Smooth muscle cell (in vitro differentiated cells): Measurements from ENCODE around the gene ANKIB1. TPM values are rescaled to one million over a fixed set of nuclear protein-coding genes. Genes with fewer than 3 reads are reported as not detected.

Experiments used
- DNase-seq: peaks from one replicate; lab custom pipeline; 2025; ENCODE audit not compliant: unreplicated experiment; lab: John Stamatoyannopoulos, UW
- H2AFZ ChIP-seq: fragments of 200-600 bp; sonication (generic); 2 replicates; pipeline ENCODE4 v1.6.0; 2016; ENCODE audit warnings: antibody characterized with exemption, low read depth, mild to moderate bottlenecking
- H3F3A ChIP-seq: fragments of 200-600 bp; sonication (generic); 2 replicates; pipeline ENCODE4 v1.6.0; 2017; ENCODE audit warnings: antibody characterized with exemption, low read depth
- H3K27ac ChIP-seq: fragments of 200-600 bp; sonication (generic); 2 replicates; pipeline ENCODE4 v1.5.1; 2016; ENCODE audit warnings: low read depth, mild to moderate bottlenecking
- H3K27me3 ChIP-seq: fragments of 200-600 bp; sonication (generic); 2 replicates; pipeline ENCODE4 v1.6.1; 2016; ENCODE audit warnings: low read depth, mild to moderate bottlenecking
- H3K36me3 ChIP-seq: fragments of 200-600 bp; sonication (generic); 2 replicates; pipeline ENCODE4 v1.5.1; 2016; ENCODE audit warnings: low read depth
- H3K4me1 ChIP-seq: fragments of 200-600 bp; sonication (generic); 2 replicates; pipeline ENCODE4 v1.5.1; 2016; ENCODE audit warnings: low read depth
- H3K4me2 ChIP-seq: fragments of 200-600 bp; sonication (generic); 2 replicates; pipeline ENCODE4 v1.6.0; 2016; ENCODE audit warnings: mild to moderate bottlenecking
- H3K4me3 ChIP-seq: fragments of 200-600 bp; sonication (generic); 2 replicates; pipeline ENCODE4 v1.5.1; 2016; ENCODE audit warnings: mild to moderate bottlenecking
- H3K79me2 ChIP-seq: fragments of 200-600 bp; sonication (generic); 2 replicates; pipeline ENCODE4 v1.6.0; 2016; ENCODE audit warnings: low read depth, mild to moderate bottlenecking
- H3K9ac ChIP-seq: fragments of 200-600 bp; sonication (generic); 2 replicates; pipeline ENCODE4 v1.6.0; 2016; ENCODE audit warnings: low read depth
- H3K9me3 ChIP-seq: fragments of 200-600 bp; sonication (generic); replicated peaks from 2 replicates; pipeline ENCODE4 v1.5.1; 2016; ENCODE audit warnings: low read depth
- H4K20me1 ChIP-seq: fragments of 200-600 bp; sonication (generic); 2 replicates; pipeline ENCODE4 v1.6.0; 2016; ENCODE audit warnings: low read depth
- whole genome bisulfite sequencing: methylation state at CpG from one replicate; pipeline ENCODE4 v1.1.7; 2016; ENCODE audit warnings: low lambda C conversion rate; 5-methylcytosine and 5-hydroxymethylcytosine counted together
- polyA plus RNA-seq: library from polyadenylated mRNA; unstranded; fragments of >200 nt; fragmentation: Nextera tagmentation; extraction: Ambion mirVana; gene quantifications from 2 replicates; pipeline ENCODE4 v1.2.1, GENCODE V29; 2016
- total RNA-seq: library from RNA; depleted of rRNA; stranded (reverse); fragments of >200 nt; gene quantifications from 2 replicates; pipeline ENCODE4 v1.2.3, GENCODE V29; 2014
- TF ChIP-seq, protein P1 (sequence below): fragments of 200-600 bp; sonication (generic); IDR thresholded peaks from 2 replicates; pipeline ENCODE4 v1.5.1; 2017; ENCODE audit warnings: borderline replicate concordance, mild to moderate bottlenecking, antibody characterized with exemption; ENCODE audit not compliant: insufficient read depth, poor library complexity, severe bottlenecking

ANKIB1 gene
- total and polyA plus RNA-seq, 2 experiments from 2014 or later, result 12.9 to 57.4 TPM

DNA sequence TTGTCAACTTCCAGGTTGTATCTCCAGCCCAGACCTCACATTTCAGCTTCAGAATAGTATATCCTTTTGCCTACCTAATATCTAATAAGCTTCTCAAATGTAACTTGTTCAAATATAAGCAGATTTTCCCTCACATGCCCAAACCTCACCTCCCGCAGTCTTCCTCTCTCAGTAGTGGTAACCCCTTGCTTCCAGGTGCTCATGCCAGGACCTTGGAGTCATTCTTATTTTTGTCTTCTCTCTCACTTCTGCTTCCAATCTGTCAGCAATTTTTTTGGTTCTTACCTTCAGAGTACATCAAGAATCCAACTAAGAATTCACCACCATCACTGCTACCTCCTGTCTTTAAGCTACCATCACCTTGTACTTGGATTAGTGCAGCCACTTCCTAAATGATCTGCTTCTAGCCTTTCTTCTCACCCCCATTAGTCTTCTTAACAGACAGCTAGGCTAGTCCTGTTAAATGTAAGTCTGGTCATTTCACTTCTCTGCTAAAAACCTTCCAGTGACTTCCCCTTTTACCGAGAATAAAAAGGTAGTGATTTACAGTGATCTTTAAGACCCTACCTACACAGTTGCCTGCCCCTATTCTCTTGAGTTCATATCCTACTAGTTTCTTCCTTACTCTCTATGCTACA is 14.0 kb downstream of the ANKIB1 start:
- no peak overlapping the region for H3K4me2 ChIP-seq
- no peaks in the 10 kb centered on the region for H3F3A ChIP-seq
- no peak for DNase-seq
- H3K79me2 ChIP-seq, result peaks cover 96% of the 10 kb centered on the region
- no peak overlapping the region for H3K4me3 ChIP-seq
- TF ChIP-seq, protein P1, sequence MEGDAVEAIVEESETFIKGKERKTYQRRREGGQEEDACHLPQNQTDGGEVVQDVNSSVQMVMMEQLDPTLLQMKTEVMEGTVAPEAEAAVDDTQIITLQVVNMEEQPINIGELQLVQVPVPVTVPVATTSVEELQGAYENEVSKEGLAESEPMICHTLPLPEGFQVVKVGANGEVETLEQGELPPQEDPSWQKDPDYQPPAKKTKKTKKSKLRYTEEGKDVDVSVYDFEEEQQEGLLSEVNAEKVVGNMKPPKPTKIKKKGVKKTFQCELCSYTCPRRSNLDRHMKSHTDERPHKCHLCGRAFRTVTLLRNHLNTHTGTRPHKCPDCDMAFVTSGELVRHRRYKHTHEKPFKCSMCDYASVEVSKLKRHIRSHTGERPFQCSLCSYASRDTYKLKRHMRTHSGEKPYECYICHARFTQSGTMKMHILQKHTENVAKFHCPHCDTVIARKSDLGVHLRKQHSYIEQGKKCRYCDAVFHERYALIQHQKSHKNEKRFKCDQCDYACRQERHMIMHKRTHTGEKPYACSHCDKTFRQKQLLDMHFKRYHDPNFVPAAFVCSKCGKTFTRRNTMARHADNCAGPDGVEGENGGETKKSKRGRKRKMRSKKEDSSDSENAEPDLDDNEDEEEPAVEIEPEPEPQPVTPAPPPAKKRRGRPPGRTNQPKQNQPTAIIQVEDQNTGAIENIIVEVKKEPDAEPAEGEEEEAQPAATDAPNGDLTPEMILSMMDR, result no peak
- H3K9me3 ChIP-seq, result no peaks in the 10 kb centered on the region
- H3K9ac ChIP-seq, result peak overlapping the region; percentile 4
- peak overlapping the region; percentile 80 for H3K27ac ChIP-seq
- 93% methylated on average over 2 of the region's 2 CpGs for WGBS
- H3K36me3 ChIP-seq, result no peaks in the 10 kb centered on the region
- no peaks in the 10 kb centered on the region for H3K27me3 ChIP-seq
- H2AFZ ChIP-seq, result no peak overlapping the region
- peaks cover 89% of the 10 kb centered on the region for H4K20me1 ChIP-seq
- H3K4me1 ChIP-seq, result no peaks in the 10 kb centered on the region

DNA sequence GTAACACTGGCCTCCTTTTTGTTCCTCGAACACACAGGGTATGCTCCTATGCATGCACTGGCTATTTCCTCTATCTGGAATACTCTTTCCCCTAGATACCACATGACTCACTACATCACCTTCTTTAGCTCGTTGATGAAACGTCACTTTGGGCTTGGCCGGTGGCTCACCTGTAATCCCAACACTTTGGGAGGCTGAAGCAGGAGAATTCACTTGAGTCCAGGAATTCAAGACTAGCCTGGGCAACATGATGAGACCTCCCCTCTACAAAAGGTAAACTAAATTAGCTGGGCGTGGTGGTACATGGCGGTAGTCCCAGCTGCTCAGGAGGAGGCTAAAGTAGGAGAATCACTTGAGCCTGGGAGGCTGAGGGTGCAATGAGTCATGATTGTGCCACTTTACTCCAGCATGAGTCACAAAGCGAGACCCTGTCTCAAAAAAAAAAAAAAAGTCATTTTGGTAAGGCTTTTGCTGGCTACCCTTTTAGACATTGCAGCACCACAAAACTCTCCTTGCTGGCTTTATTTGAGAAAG is 14.5 kb downstream of the ANKIB1 start:
- H3F3A ChIP-seq, result no peaks in the 10 kb centered on the region
- peak overlapping the region; percentile 80 for H3K27ac ChIP-seq
- no peaks in the 10 kb centered on the region for H3K9me3 ChIP-seq
- peaks cover 96% of the 10 kb centered on the region for H3K79me2 ChIP-seq
- no peak overlapping the region for H3K4me2 ChIP-seq
- H3K9ac ChIP-seq, result peak overlapping the region; percentile 4
- WGBS, result 78% methylated on average over 7 of the region's 7 CpGs
- TF ChIP-seq, protein P1, result no peak
- H3K4me3 ChIP-seq, result no peak overlapping the region
- no peaks in the 10 kb centered on the region for H3K4me1 ChIP-seq
- DNase-seq, result no peak
- no peak overlapping the region for H2AFZ ChIP-seq
- H4K20me1 ChIP-seq, result peaks cover 89% of the 10 kb centered on the region
- H3K36me3 ChIP-seq, result no peaks in the 10 kb centered on the region
- H3K27me3 ChIP-seq, result no peaks in the 10 kb centered on the region

DNA sequence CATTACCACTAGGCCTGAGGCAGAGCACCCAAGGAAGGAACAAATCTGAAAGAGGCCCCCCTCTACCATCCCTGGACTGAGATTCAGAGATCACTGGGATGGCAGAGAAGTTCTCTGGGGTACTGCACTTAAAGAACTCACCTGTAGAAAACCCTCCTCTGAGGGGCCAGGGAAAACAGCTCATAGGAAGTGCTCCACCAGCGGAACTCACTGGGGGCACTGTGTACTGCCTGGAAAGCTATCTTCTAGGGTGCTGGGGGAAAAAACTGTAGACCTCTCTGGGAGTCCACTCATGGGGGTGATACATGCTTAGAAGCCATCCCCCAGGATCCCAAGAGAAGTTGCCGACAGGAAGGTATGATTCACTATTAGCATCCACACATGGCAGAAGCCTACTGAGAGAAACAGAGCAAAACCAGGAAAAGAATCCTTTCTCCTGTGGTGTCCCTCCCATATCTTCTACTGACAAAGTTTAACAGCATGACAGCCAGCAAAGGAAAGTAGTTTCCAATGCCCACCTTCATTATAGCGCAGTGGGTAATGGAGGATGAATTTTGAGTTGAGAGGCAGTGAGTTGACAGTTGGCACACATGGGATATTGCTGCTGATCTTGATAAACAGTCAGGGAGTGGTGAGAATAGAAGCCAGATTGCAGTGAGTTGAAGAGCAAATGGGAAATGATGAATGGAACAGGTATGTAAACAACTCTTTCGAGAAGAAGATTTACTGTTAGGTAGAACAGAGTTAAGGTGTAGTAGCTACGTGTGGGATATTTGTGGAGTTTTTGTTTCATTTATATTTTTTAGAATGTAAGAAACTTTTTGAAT is 20.9 kb downstream of the ANKIB1 start:
- no peak for DNase-seq
- H3K27me3 ChIP-seq, result no peaks in the 10 kb centered on the region
- H3K4me2 ChIP-seq, result no peak overlapping the region
- TF ChIP-seq, protein P1, result no peak
- H3K27ac ChIP-seq, result no peak overlapping the region
- H3K36me3 ChIP-seq, result no peaks in the 10 kb centered on the region
- no peak overlapping the region for H2AFZ ChIP-seq
- no peak overlapping the region for H3K4me3 ChIP-seq
- H3K4me1 ChIP-seq, result no peaks in the 10 kb centered on the region
- H3K9ac ChIP-seq, result no peak overlapping the region
- no peaks in the 10 kb centered on the region for H3F3A ChIP-seq
- peaks cover 98% of the 10 kb centered on the region for H3K79me2 ChIP-seq
- H4K20me1 ChIP-seq, result peaks cover 95% of the 10 kb centered on the region
- H3K9me3 ChIP-seq, result no peaks in the 10 kb centered on the region
- WGBS, result 86% methylated on average over 5 of the region's 5 CpGs
